Endothelial cell (in vitro differentiated cells): ENCODE results near the gene VASH1. TPM values are rescaled to one million over a fixed set of nuclear protein-coding genes. Genes with fewer than 3 reads are reported as not detected.

Experiments
- DNase-seq: peaks from one replicate; pipeline ENCODE4 v3.0.0; 2021; ENCODE audit warnings: low spot score
- H3K27ac Mint-ChIP-seq: one replicate; pipeline ENCODE4 v1.8.0; 2021; ENCODE audit warnings: mixed read lengths, inconsistent platforms; ENCODE audit not compliant: unreplicated experiment
- H3K27me3 Mint-ChIP-seq: one replicate; pipeline ENCODE4 v1.8.0; 2021; ENCODE audit warnings: mild to moderate bottlenecking, moderate library complexity, mixed read lengths, inconsistent platforms; ENCODE audit not compliant: unreplicated experiment
- H3K36me3 Mint-ChIP-seq: one replicate; pipeline ENCODE4 v1.8.0; 2021; ENCODE audit warnings: mild to moderate bottlenecking, low read depth, mixed read lengths, inconsistent platforms; ENCODE audit not compliant: unreplicated experiment
- H3K4me1 Mint-ChIP-seq: one replicate; pipeline ENCODE4 v1.8.0; 2021; ENCODE audit warnings: mild to moderate bottlenecking, mixed read lengths, inconsistent platforms; ENCODE audit not compliant: unreplicated experiment
- H3K4me3 Mint-ChIP-seq: one replicate; pipeline ENCODE4 v1.8.0; 2021; ENCODE audit warnings: mild to moderate bottlenecking, mixed read lengths, inconsistent platforms; ENCODE audit not compliant: unreplicated experiment
- H3K9me3 Mint-ChIP-seq: one replicate; pipeline ENCODE4 v1.8.0; 2021; ENCODE audit warnings: mixed read lengths, inconsistent platforms; ENCODE audit not compliant: unreplicated experiment
- total RNA-seq: library from RNA; stranded (reverse); fragmentation: NEBNext Ultra II Directional; extraction: Animal tissue kit (Norgen Biotek cat#: 25700); gene quantifications from one replicate; pipeline ENCODE4 v1.2.1, GENCODE V29; 2021; ENCODE audit not compliant: unreplicated experiment
- TF ChIP-seq, protein P1 (sequence below): fragments of 200-600 bp; sonication (generic); IDR thresholded peaks from one replicate; pipeline ENCODE4 v1.5.0; 2021; ENCODE audit warnings: antibody characterized with exemption; ENCODE audit not compliant: unreplicated experiment

Gene VASH1
- total RNA-seq, 1 donor from 2014 or later: 166 TPM

DNA sequence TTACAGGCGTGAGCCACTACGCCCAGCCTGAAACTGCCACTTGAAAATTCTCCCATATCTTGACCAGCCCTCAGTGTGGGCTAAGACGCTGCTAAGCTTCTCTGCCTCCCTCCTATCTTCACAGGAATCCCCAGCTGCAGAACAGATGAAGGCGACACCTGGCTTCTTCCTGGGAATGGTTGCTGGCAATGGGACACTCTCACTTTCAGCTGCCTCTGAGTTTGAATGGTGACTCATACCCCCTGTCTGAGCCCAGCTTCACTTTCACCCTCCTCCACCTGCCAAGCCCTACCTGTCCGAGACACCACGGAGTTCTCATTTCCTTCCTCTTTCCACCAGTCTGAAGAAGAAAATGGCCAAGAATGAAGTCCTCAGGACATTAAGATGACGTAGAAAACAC lies 18.3 kb upstream of the VASH1 start:
- H3K36me3 Mint-ChIP-seq: peaks cover 34% of the 10 kb centered on the region
- H3K9me3 Mint-ChIP-seq: peaks cover 4% of the 10 kb centered on the region
- no peak overlapping the region for H3K4me3 Mint-ChIP-seq
- no peak for DNase-seq
- TF ChIP-seq, protein P1, sequence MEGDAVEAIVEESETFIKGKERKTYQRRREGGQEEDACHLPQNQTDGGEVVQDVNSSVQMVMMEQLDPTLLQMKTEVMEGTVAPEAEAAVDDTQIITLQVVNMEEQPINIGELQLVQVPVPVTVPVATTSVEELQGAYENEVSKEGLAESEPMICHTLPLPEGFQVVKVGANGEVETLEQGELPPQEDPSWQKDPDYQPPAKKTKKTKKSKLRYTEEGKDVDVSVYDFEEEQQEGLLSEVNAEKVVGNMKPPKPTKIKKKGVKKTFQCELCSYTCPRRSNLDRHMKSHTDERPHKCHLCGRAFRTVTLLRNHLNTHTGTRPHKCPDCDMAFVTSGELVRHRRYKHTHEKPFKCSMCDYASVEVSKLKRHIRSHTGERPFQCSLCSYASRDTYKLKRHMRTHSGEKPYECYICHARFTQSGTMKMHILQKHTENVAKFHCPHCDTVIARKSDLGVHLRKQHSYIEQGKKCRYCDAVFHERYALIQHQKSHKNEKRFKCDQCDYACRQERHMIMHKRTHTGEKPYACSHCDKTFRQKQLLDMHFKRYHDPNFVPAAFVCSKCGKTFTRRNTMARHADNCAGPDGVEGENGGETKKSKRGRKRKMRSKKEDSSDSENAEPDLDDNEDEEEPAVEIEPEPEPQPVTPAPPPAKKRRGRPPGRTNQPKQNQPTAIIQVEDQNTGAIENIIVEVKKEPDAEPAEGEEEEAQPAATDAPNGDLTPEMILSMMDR: no peak
- H3K27me3 Mint-ChIP-seq: peaks cover 2% of the 10 kb centered on the region
- H3K27ac Mint-ChIP-seq: no peak overlapping the region
- no peaks in the 10 kb centered on the region for H3K4me1 Mint-ChIP-seq

DNA sequence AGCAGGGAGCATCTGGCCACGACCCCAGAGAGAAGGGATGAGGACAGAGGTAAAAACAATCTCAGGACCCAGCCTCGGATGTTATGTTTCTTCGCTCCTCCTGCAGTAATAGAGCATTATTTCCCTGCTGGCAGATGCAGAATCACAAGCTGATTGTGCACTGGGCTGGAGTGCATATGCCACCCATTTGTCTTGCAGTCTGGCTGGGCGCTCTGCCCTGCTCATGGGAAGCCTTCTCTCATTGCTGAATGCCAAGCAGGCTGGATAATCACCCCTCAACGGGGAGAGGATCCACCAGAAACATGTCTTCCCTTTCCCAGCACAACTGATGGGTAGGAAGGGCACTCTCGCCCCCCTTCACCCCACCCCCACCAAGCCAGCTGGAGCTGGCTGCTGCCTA lies 8.5 kb upstream of the VASH1 start:
- Mint-ChIP-seq H3K4me1 (no peaks in the 10 kb centered on the region), H3K27ac (no peak overlapping the region), H3K27me3 (peaks cover 3% of the 10 kb centered on the region), H3K9me3 (no peaks in the 10 kb centered on the region), H3K4me3 (no peak overlapping the region), H3K36me3 (no peaks in the 10 kb centered on the region)
- no peak for DNase-seq
- TF ChIP-seq, protein P1: no peak

DNA sequence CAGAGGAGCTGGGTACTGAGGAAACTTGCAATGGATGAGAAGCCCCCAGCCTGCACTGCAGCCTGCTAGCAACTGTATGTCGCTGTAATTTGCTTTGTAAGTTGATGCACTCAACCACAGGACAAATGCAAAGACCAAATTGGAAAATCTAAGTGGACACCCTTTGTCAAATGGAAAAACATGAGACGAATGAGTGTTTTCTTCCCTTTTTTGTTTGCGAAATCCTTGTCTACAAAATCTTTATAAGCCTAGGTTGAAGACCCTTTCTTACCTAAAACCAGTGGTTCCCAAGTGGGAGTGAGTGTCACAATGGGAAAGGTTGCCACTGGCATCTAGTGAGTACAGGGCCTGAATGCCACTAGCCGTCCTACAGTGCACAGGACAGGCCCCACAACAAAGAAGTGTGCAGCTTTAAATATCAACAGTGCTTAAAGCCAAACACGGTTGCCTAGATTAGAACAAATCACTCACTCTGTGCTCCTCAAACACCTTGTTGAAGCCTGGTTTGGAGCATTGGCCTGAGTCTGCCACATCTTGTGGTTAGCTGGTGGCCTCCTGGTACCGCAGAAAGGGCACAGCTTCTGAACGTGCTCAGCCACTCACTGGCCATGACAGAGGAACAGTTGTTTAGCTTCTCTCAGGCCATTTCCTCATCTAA lies 7.6 kb upstream of the VASH1 start:
- TF ChIP-seq, protein P1: no peak
- H3K4me3 Mint-ChIP-seq: no peak overlapping the region
- H3K4me1 Mint-ChIP-seq: peaks cover 5% of the 10 kb centered on the region
- no peak for DNase-seq
- no peaks in the 10 kb centered on the region for H3K36me3 Mint-ChIP-seq
- H3K27me3 Mint-ChIP-seq: peaks cover 3% of the 10 kb centered on the region
- no peak overlapping the region for H3K27ac Mint-ChIP-seq
- no peaks in the 10 kb centered on the region for H3K9me3 Mint-ChIP-seq

DNA sequence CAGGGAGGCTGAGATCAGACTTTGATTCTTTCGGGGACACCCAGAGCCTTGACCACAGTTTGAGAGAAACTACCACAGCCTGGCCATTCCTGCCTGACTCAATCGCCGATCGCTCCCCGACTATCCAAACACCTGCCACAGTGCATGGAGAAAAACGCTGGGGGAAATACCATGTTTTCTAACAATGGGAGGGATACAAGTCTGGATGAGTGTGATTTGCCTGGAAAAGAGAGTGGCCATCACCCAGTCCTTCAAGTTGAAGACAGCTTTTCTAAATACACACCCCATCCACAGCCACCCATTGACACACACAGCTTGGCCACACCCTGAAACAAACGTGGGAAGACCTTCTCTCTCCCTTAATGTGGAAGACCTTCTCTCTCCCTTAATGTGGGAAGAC lies 6.7 kb upstream of the VASH1 start:
- H3K4me1 Mint-ChIP-seq: peaks cover 5% of the 10 kb centered on the region
- H3K36me3 Mint-ChIP-seq: no peaks in the 10 kb centered on the region
- peaks cover 3% of the 10 kb centered on the region for H3K27me3 Mint-ChIP-seq
- no peaks in the 10 kb centered on the region for H3K9me3 Mint-ChIP-seq
- no peak overlapping the region for H3K27ac Mint-ChIP-seq
- no peak overlapping the region for H3K4me3 Mint-ChIP-seq
- no peak for DNase-seq
- TF ChIP-seq, protein P1: no peak

DNA sequence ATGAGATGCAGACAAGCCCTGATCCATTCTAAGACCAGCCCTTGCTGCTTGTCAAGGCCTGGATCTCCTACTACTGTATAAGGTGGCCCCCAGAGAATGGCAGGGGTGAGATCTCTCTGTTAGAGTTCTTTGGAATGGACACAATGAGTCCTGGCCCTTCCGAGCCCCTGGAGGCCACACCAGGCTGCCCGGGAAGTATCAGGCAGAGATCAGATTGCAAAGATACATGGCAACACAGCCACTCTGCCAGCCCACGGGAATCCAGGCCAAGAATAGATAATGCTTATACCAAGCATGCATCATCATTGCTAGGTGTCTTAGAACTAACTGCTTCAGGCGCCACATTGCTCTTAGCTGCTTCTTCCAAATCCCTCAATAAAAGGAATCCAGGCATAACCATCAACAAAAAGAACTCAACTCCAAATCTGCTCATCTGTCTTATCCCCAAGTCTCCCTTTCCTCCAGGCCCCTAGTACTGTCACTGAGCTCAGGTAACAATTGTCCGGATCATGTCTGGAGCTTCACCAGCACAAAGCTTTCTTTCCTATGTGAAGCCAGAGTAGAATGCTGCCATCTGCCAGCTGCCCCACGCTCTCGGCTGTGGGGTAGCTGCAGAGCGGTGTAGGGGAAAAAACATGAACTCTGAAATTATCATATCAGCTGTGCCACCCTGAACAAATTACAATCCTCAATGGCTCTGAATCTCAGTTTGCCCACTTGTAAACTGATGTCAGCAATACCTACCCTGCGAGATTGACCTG lies 5.5 kb upstream of the VASH1 start:
- no peaks in the 10 kb centered on the region for H3K9me3 Mint-ChIP-seq
- no peak overlapping the region for H3K27ac Mint-ChIP-seq
- H3K27me3 Mint-ChIP-seq: peaks cover 7% of the 10 kb centered on the region

More for the DNA sequence above, 5.5 kb upstream of the VASH1 start:
- TF ChIP-seq, protein P1: no peak
- no peaks in the 10 kb centered on the region for H3K36me3 Mint-ChIP-seq
- no peak overlapping the region for H3K4me3 Mint-ChIP-seq
- H3K4me1 Mint-ChIP-seq: peaks cover 16% of the 10 kb centered on the region
- no peak for DNase-seq
